Lower leg skin (tissue), 4 donors: Measurements from ENCODE around the gene OR56A1. TPM values are rescaled to one million over a fixed set of nuclear protein-coding genes. Genes with fewer than 3 reads are reported as not detected.

Experiments used
- DNase-seq, 2 donors: peaks; one replicate each; pipeline ENCODE4 v3.0.0-alpha.2; 2019; ENCODE audit warnings: low spot score in 2 of 2
- H3K4me3 ChIP-seq: fragments of 200-600 bp; sonication (generic); 2 replicates; pipeline ENCODE4 v1.5.1; 2017; ENCODE audit warnings: mild to moderate bottlenecking, low read depth; ENCODE audit not compliant: poor library complexity, severe bottlenecking
- POLR2A ChIP-seq, 2 donors: fragments of 450-650 bp; IDR thresholded peaks; one replicate each; pipeline ENCODE4 v1.6.1; 2016 to 2017; ENCODE audit warnings: antibody characterized with exemption in 2 of 2, mild to moderate bottlenecking in 1 of 2, moderate library complexity in 1 of 2
- WGBS, 2 donors: methylation state at CpG; one replicate each; pipeline ENCODE4 v1.1.5; 2018; 5-methylcytosine and 5-hydroxymethylcytosine counted together
- intact Hi-C: fragments of 100-400 bp; cut with DNase I; formaldehyde crosslinking; loops from one replicate; pipeline ENCODE4 v1.15.0; 2023; ENCODE audit warnings: low total_unique reads
- total RNA-seq, 4 donors: library from RNA; depleted of rRNA; stranded (reverse); fragments of >200 nt; gene quantifications; one replicate each; pipeline ENCODE4 v1.1.0, GENCODE V29; 2016
- TF ChIP-seq, protein P1 (sequence below), 3 donors: fragments of 450-650 bp; IDR thresholded peaks; one replicate each; pipeline ENCODE4 v1.5.1; 2016; ENCODE audit warnings: antibody characterized with exemption in 3 of 3, mild to moderate bottlenecking in 3 of 3, moderate library complexity in 2 of 3

Gene OR56A1
- total RNA-seq, 4 donors from 2014 or later = 0.10 to 0.19 (median 0.12) TPM; not detected in 1

DNA sequence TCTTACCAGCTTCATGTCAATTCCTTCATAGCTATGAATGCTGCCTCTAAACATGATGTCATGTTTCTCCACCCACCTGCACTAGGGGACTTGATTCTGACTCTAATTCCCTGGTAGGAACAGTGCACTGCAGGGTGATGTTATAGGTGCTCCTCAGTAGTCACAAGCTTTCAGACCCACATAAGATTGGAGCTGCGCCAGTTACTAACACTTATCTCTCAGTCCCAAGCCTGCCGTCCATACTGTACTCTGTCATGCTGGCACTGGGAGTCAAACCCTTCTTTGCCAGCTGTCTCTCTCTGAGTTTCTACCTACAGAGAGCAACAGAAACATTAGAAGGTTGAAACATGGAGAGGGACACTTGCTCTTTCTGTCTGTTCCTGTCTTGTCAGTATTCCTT, 5.5 kb downstream of the OR56A1 start:
- no peak for TF ChIP-seq POLR2A (IDR thresholded peaks at IDR 0.05)
- 61 to 81% methylated on average over 2 of the region's 2 CpGs for WGBS, 2 donors
- no peak for DNase-seq
- H3K4me3 ChIP-seq = no peak overlapping the region
- intact Hi-C loops = loop anchor here (5.0 kb wide), 1 partner anchor 332 kb away; no protein-coding TSS in a partner anchor

DNA sequence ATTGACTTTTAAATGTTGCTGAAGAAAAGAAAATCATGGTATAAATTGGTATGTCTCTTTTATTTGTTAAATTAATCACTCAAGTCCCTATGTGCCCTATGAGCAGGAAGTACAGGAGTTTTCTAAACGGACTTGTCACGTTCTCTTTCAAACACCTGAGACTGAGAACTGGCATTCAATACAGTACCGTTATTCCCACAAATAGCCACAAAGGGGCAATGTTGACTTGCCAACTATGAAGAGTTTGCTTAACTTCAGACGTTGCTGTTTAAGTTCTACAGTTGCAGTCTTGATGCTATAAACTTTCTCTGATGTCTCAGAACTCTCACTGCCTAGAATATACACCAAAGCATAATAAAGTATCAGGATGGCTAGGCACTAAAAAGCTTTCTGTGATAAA, 7.6 kb downstream of the OR56A1 start:
- WGBS, 2 donors = 0 to 1% methylated on average over 4 of the region's 4 CpGs
- intact Hi-C loops = no loop called here
- no peak overlapping the region for H3K4me3 ChIP-seq
- DNase-seq = no peak
- TF ChIP-seq POLR2A (IDR thresholded peaks at IDR 0.05) = no peak

DNA sequence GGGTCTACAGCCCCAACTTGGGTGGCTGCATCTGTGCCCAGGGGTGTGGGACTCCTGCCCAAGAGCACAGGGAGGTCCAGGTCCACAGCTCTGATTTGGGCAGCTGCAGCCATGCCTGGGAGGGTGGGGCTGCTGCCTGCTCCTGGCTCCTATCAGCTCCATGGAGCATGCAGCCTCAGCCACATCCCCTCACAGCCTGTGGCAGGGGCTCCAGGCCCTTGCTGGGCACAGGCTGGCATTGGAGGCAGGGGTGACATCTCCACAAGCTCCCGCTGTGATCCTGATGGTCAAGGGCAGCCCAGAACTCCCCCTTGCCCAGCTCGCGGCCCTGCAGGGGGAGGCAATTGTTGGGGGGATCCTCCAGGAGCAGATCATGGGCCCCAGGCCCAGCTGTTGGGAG, 17.5 kb downstream of the OR56A1 start:
- no peak for DNase-seq
- intact Hi-C loops = loop anchor here (5.0 kb wide), 1 partner anchor 349 kb away; no protein-coding TSS in a partner anchor
- WGBS, 2 donors = 94 to 100% methylated on average over 1 to 3 of the region's 3 CpGs
- no peak overlapping the region for H3K4me3 ChIP-seq
- TF ChIP-seq, protein P1, sequence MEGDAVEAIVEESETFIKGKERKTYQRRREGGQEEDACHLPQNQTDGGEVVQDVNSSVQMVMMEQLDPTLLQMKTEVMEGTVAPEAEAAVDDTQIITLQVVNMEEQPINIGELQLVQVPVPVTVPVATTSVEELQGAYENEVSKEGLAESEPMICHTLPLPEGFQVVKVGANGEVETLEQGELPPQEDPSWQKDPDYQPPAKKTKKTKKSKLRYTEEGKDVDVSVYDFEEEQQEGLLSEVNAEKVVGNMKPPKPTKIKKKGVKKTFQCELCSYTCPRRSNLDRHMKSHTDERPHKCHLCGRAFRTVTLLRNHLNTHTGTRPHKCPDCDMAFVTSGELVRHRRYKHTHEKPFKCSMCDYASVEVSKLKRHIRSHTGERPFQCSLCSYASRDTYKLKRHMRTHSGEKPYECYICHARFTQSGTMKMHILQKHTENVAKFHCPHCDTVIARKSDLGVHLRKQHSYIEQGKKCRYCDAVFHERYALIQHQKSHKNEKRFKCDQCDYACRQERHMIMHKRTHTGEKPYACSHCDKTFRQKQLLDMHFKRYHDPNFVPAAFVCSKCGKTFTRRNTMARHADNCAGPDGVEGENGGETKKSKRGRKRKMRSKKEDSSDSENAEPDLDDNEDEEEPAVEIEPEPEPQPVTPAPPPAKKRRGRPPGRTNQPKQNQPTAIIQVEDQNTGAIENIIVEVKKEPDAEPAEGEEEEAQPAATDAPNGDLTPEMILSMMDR (IDR thresholded peaks at IDR 0.05) = no peak
- TF ChIP-seq POLR2A (IDR thresholded peaks at IDR 0.05) = no peak

DNA sequence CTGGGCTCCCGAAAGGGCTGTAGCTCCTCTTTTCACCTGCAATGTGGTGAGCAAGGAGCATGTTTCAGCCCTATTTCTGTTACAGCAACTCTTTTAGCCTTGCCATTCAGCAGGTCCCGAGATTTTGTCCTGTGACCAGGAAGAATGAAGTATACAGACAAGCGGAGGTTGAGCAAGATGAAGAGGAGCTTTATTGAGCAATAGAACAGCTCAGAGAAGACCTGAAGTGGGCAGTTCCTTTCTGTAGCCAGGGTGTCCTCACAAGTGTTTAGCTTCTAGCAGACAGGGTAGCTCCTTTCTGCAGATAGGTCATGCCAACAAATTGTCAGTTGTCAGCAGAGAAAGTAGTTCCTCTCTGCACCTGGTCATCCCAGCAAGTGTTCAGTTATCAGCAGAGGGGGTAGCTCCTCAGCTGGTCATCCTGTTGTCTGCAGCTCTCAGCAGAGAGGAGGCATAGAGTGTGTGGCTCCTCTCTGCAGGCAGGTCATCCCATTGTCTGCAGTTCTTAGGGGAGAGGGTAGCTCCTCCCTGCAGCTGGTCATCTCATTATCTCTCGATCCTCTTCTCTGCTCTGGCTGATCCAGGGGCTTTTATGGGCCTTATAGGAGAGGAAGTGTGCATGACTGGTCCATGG, 18.4 kb downstream of the OR56A1 start:
- intact Hi-C loops = loop anchor here (5.0 kb wide), 1 partner anchor 350 kb away; no protein-coding TSS in a partner anchor
- H3K4me3 ChIP-seq = no peak overlapping the region
- TF ChIP-seq, protein P1 (IDR thresholded peaks at IDR 0.05) = no peak
- no peak for TF ChIP-seq POLR2A (IDR thresholded peaks at IDR 0.05)
- DNase-seq = no peak
- 76 to 81% methylated on average over 4 of the region's 4 CpGs for WGBS, 2 donors

DNA sequence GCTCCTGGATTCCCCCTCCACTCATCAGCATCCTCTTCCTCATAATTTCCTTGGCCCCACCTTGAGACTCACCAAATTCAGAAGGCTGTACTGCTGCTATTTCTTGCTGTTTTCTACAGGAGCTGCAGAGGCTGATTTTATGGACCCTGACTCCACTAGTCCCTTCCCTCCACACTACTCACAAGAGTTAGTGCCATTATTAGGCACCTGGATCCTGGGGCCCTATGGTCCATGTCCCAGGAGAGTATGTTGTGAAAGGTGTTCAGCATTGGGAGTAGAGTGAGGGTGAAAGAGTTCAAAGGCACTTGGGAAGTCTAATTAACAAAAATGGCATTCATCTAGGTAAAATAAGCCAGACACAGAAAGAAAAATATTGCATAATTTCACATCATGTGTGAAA, 23.7 kb downstream of the OR56A1 start, which contains the start of gene OR56A4:
OR56A4 (minus strand) TSS at position 101 of the 400 bp plus-strand sequence. CDS start 3,954 bp downstream, outside the sequence.
- DNase-seq = no peak
- intact Hi-C loops = no loop called here
- no peak within 1 kb of the TSS for H3K4me3 ChIP-seq
- TF ChIP-seq, protein P1 (IDR thresholded peaks at IDR 0.05) = no peak
- no peak for TF ChIP-seq POLR2A (IDR thresholded peaks at IDR 0.05)

DNA sequence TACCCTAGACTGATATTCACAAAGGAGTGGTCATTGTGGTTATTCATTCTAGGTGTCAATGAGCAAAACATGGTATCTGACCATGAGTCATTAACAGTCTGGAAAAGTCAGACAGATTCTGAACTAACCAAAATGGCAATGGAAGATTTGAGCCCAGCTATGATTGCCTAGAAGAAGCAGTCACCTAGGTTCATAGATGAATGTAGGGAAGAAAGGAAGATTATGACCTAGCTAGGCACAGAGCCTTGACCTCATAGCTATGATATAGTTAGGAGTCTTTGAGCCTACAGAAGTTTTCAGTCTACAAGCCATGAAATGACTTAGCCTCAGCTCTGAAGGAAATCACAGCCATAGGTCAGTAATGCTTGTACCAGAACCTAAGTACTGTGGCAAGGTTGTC, 24.2 kb downstream of the OR56A1 start:
- intact Hi-C loops = no loop called here
- no peak for DNase-seq
- H3K4me3 ChIP-seq = no peak overlapping the region
- TF ChIP-seq, protein P1 (IDR thresholded peaks at IDR 0.05) = no peak
- no peak for TF ChIP-seq POLR2A (IDR thresholded peaks at IDR 0.05)

DNA sequence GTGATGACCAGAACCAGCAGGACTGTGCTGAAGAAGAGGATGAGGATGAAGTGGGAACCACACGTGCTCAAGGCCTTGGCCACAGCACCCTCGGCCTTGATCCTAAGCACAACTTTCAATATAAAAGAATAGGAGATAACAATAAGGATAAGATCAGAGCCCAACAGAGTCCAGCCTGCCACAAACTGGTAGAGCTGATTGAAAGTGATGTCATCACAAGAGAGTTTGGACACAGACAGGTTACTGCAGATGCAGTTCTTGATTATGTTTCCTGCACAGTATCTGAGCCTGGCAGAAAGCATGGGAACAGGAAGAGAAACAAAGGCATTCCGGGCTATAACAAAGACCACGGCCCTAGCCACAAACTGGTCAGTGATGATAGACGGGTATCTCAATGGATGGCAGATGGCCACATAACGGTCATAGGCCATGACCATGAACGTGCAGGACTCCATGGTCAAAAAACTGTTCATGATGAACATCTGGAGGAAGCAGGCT, 28.3 kb downstream of the OR56A1 start:
- H3K4me3 ChIP-seq = no peak overlapping the region
- TF ChIP-seq, protein P1 (IDR thresholded peaks at IDR 0.05) = no peak
- no peak for TF ChIP-seq POLR2A (IDR thresholded peaks at IDR 0.05)
- no peak for DNase-seq
- intact Hi-C loops = no loop called here
- 73 to 77% methylated on average over 7 of the region's 7 CpGs for WGBS, 2 donors
